Epidermal melanocyte (primary cell): ENCODE measurements around the gene COQ2.

Experiments used
- DNase-seq: peaks from one replicate; pipeline ENCODE4 v3.0.0; 2011; ENCODE audit warnings: low spot score; ENCODE audit not compliant: insufficient read length

COQ2 gene

DNA sequence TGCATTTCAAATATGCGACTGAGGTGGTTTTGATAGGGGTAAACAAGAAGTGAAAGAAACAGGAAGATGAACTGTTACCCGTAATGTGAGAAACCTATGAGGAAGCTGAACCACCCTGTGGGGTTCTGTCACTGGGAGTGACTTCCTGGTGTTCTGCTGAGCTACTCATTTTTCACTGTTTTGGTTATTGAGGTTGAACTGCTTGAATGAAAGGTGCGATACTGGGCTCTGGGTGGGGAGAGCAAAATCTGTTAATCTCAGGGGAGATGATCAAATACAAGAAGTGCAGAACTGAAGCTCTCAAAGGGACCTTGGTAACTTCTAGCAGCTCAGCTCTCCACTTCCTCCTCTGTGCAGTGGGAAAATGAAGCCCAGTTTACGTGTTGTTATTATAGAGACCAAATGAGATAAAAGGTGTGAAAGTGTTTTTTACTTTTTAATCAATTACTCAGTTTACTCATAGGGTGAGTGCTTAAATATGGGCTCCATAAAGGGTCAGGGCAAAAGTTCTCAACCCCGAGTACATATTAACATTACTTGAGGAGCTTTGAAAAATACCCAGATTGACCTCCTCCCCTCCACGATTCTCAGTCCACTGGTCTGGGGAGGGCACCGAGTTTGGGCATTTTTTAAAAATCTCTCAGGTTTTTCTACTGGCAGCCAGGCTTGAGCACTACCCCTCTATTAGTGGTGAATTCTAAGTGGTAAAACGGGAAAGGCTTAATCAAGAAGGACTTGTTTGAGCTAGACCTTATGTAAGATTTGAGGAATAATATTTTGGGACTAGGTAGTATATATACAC is 66.7 kb downstream of the COQ2 start:
- DNase-seq: no peak

GRCh38 chr4:83216959-83217683 is 67.5 kb downstream of the COQ2 start:
- no peak for DNase-seq

DNA sequence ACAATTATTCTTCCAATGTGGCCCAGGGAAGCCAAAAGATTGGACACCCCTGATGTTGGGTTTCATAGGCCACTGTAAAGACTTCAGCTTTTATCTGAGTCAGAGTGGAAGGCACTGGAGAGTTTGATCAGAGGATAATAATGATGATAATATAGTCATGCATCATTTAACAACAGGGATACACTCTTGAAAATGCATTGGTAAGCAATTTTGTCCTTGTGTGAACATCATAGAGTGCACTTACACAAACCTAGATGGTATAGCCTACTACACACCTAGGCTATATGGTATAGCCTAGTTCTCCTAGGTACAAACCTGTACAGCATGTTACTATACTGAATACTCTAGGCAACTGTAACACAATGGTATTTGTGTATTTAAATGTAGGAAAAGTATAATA is 70.5 kb downstream of the COQ2 start:
- DNase-seq: no peak
